KMS-11 (cell line): ENCODE results near the gene OR56A3.

Experiments used
- H2AFZ ChIP-seq: fragments of 200-600 bp; sonication (generic); 2 replicates; pipeline ENCODE4 v1.6.1; 2016; ENCODE audit warnings: antibody characterized with exemption, mixed run types, low read depth
- H3K27ac ChIP-seq: fragments of 200-600 bp; sonication (generic); 2 replicates; pipeline ENCODE4 v1.6.1; 2016; ENCODE audit warnings: mild to moderate bottlenecking, mixed run types
- H3K27me3 ChIP-seq: fragments of 200-600 bp; sonication (generic); 2 replicates; pipeline ENCODE4 v1.6.1; 2017; ENCODE audit warnings: mild to moderate bottlenecking, low read depth, mixed run types, moderate library complexity; ENCODE audit not compliant: insufficient read depth
- H3K36me3 ChIP-seq: fragments of 200-600 bp; sonication (generic); 2 replicates; pipeline ENCODE4 v1.6.1; 2017; ENCODE audit warnings: mild to moderate bottlenecking, mixed run types; ENCODE audit not compliant: insufficient read depth
- H3K4me1 ChIP-seq: fragments of 200-600 bp; sonication (generic); 2 replicates; pipeline ENCODE4 v1.6.1; 2016; ENCODE audit warnings: mild to moderate bottlenecking, low read depth, mixed run types; ENCODE audit not compliant: poor library complexity, severe bottlenecking
- H3K4me2 ChIP-seq: fragments of 200-600 bp; sonication (generic); 2 replicates; pipeline ENCODE4 v1.7.0; 2016; ENCODE audit warnings: mild to moderate bottlenecking, mixed run types
- H3K4me3 ChIP-seq: fragments of 200-600 bp; sonication (generic); IDR thresholded peaks from 2 replicates; pipeline ENCODE4 v1.6.1; 2017; ENCODE audit warnings: low read depth, low read length, mixed read lengths; ENCODE audit not compliant: insufficient read depth
- H3K79me2 ChIP-seq: fragments of 200-600 bp; sonication (generic); 2 replicates; pipeline ENCODE4 v1.6.1; 2016; ENCODE audit warnings: low read depth, mixed run types; ENCODE audit not compliant: insufficient read depth
- H3K9ac ChIP-seq: fragments of 200-600 bp; sonication (generic); 2 replicates; pipeline ENCODE4 v1.6.1; 2016; ENCODE audit warnings: mild to moderate bottlenecking, mixed run types
- H4K20me1 ChIP-seq: fragments of 200-600 bp; sonication (generic); 2 replicates; pipeline ENCODE4 v1.6.1; 2016; ENCODE audit warnings: mild to moderate bottlenecking, mixed run types; ENCODE audit not compliant: insufficient read depth
- CTCF ChIP-seq: fragments of 200-600 bp; sonication (generic); conservative IDR thresholded peaks from 2 replicates; pipeline ENCODE4 v1.6.1; 2017; ENCODE audit warnings: low read depth, mild to moderate bottlenecking, antibody characterized with exemption, low read length, moderate library complexity, mixed read lengths

Gene OR56A3

GRCh38 chr11:5989203-5989602 lies 47.2 kb downstream of the OR56A3 start:
- H3K4me2 ChIP-seq, result no peak overlapping the region
- TF ChIP-seq CTCF, result no peak
- no peaks in the 10 kb centered on the region for H4K20me1 ChIP-seq
- no peak overlapping the region for H3K4me3 ChIP-seq
- no peaks in the 10 kb centered on the region for H3K36me3 ChIP-seq
- no peaks in the 10 kb centered on the region for H3K27me3 ChIP-seq
- H3K4me1 ChIP-seq, result no peaks in the 10 kb centered on the region
- H2AFZ ChIP-seq, result no peak overlapping the region
- no peak overlapping the region for H3K27ac ChIP-seq
- H3K79me2 ChIP-seq, result no peaks in the 10 kb centered on the region
- no peak overlapping the region for H3K9ac ChIP-seq

GRCh38 chr11:5992150-5992549 lies 50.1 kb downstream of the OR56A3 start:
- no peak overlapping the region for H3K27ac ChIP-seq
- no peak for TF ChIP-seq CTCF
- H3K4me3 ChIP-seq, result no peak overlapping the region
- H3K9ac ChIP-seq, result no peak overlapping the region
- H3K4me1 ChIP-seq, result no peaks in the 10 kb centered on the region
- no peaks in the 10 kb centered on the region for H3K36me3 ChIP-seq
- H4K20me1 ChIP-seq, result no peaks in the 10 kb centered on the region
- H3K79me2 ChIP-seq, result no peaks in the 10 kb centered on the region
- H3K27me3 ChIP-seq, result no peaks in the 10 kb centered on the region
- no peak overlapping the region for H3K4me2 ChIP-seq
- no peak overlapping the region for H2AFZ ChIP-seq

- H3K27me3 ChIP-seq, result no peaks in the 10 kb centered on the region
- no peaks in the 10 kb centered on the region for H3K79me2 ChIP-seq
Measured at GRCh38 chr11:5992604-5993251, 50.7 kb downstream of the OR56A3 start.

GRCh38 chr11:5994791-5995190 lies 52.7 kb downstream of the OR56A3 start:
- no peak for TF ChIP-seq CTCF
- Histone ChIP-seq H3K27ac (no peak overlapping the region), H3K36me3 (no peaks in the 10 kb centered on the region), H3K4me3 (no peak overlapping the region), H3K27me3 (no peaks in the 10 kb centered on the region), H3K79me2 (no peaks in the 10 kb centered on the region), H4K20me1 (no peaks in the 10 kb centered on the region), H3K4me1 (no peaks in the 10 kb centered on the region), H3K9ac (no peak overlapping the region), H3K4me2 (no peak overlapping the region), H2AFZ (no peak overlapping the region)

More at GRCh38 chr11:5992604-5993251, 50.7 kb downstream of the OR56A3 start:
- Histone ChIP-seq H3K9ac (no peak overlapping the region), H3K27ac (no peak overlapping the region), H2AFZ (no peak overlapping the region), H3K4me2 (no peak overlapping the region), H4K20me1 (no peaks in the 10 kb centered on the region), H3K4me1 (no peaks in the 10 kb centered on the region), H3K36me3 (no peaks in the 10 kb centered on the region), H3K4me3 (no peak overlapping the region)
- peak; percentile 64 for TF ChIP-seq CTCF
